ENCODE data around the gene OAF.

DNA sequence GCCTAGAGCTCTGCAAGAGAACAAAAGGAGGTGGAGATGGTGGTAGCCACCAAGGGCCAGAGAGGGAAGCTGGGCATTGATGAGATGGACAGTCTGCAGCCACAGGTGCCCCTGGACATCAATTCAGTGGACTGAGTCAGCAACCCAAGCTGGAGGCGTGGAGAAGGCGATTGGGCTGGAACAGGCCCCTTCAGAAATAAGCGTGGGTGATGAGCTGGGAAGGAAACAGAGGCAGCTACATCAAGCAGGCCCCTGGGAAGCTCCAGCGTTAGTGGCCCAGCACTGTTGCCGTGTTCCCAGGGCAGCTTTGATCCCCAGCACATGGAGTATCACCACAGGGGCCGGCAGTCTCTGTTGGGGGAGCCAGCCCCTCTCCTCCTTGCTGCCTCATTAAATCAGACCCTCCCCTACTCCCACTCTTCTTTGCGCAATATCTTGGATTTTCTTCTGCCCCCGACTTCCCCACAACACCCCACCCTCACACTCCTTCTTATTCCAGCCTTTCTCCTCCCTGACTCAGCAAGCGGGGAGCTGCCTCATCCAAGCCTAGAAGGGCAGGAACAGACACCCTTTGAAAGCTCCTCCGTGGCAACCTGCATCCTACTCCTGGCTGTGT is 31.7 kb upstream of the OAF start:
- TF ChIP-seq, protein P1, sequence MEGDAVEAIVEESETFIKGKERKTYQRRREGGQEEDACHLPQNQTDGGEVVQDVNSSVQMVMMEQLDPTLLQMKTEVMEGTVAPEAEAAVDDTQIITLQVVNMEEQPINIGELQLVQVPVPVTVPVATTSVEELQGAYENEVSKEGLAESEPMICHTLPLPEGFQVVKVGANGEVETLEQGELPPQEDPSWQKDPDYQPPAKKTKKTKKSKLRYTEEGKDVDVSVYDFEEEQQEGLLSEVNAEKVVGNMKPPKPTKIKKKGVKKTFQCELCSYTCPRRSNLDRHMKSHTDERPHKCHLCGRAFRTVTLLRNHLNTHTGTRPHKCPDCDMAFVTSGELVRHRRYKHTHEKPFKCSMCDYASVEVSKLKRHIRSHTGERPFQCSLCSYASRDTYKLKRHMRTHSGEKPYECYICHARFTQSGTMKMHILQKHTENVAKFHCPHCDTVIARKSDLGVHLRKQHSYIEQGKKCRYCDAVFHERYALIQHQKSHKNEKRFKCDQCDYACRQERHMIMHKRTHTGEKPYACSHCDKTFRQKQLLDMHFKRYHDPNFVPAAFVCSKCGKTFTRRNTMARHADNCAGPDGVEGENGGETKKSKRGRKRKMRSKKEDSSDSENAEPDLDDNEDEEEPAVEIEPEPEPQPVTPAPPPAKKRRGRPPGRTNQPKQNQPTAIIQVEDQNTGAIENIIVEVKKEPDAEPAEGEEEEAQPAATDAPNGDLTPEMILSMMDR (IDR thresholded peaks at IDR 0.05), result no peak
- TF ChIP-seq POLR2A (IDR thresholded peaks at IDR 0.05), result no peak
